ENCODE results near the gene FRMD4A.

DNA sequence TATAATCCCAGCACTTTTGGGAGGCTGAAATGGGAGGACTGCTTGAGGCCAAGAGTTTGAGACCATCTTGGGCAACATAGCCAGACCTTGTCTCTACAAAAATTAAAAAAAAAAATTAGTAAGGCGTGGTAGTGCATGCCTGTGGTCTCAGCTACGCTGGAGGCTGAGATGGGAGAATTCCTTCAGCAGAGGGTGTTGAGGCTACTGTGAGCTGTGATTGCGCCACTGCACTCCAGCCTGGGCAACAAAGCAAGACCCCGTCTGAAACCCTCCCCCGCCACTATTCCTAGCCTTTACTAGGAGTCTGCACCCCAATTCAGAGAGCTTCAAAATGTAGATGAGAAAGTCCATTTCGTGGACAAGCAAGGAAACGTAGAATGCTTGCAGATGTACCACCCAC, 648.8 kb downstream of the FRMD4A start:
- TF ChIP-seq, protein P1, sequence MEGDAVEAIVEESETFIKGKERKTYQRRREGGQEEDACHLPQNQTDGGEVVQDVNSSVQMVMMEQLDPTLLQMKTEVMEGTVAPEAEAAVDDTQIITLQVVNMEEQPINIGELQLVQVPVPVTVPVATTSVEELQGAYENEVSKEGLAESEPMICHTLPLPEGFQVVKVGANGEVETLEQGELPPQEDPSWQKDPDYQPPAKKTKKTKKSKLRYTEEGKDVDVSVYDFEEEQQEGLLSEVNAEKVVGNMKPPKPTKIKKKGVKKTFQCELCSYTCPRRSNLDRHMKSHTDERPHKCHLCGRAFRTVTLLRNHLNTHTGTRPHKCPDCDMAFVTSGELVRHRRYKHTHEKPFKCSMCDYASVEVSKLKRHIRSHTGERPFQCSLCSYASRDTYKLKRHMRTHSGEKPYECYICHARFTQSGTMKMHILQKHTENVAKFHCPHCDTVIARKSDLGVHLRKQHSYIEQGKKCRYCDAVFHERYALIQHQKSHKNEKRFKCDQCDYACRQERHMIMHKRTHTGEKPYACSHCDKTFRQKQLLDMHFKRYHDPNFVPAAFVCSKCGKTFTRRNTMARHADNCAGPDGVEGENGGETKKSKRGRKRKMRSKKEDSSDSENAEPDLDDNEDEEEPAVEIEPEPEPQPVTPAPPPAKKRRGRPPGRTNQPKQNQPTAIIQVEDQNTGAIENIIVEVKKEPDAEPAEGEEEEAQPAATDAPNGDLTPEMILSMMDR (conservative IDR thresholded peaks at IDR 0.05; ENCODE audit: low read length), result no peak
- no peak for TF ChIP-seq EZH2phosphoT487 (IDR thresholded peaks at IDR 0.05; ENCODE audit: borderline replicate concordance, low read depth, low read length)
